Activated CD4-positive, CD25-positive, alpha-beta regulatory T cell (primary cell): ENCODE data around the gene RDH13.

Experiments used
- DNase-seq, 4 experiments: peaks; one replicate each; lab custom pipeline; 2025; lab: John Stamatoyannopoulos, UW

RDH13 gene

DNA sequence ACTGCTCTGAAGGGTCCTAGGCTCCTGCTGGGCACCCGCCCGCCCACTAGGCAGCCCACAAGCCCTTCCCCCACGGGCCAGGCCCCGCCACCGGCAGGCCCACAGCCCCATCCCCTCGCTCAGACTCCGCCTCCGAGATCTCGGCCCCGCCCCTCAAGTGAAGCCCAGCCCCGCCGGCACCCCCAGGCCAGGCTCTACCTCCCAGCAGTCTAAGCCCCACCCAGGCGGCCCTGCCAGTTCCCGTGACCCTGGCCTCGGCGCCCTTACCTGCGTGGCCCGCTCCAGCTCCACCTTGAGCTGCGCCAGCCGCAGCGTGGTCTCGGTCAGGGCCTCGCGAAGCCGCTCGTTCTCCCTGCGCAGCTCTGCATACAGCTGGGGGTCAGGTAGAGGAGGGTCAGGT lies 29.0 kb upstream of the RDH13 start:
- no peak for DNase-seq

DNA sequence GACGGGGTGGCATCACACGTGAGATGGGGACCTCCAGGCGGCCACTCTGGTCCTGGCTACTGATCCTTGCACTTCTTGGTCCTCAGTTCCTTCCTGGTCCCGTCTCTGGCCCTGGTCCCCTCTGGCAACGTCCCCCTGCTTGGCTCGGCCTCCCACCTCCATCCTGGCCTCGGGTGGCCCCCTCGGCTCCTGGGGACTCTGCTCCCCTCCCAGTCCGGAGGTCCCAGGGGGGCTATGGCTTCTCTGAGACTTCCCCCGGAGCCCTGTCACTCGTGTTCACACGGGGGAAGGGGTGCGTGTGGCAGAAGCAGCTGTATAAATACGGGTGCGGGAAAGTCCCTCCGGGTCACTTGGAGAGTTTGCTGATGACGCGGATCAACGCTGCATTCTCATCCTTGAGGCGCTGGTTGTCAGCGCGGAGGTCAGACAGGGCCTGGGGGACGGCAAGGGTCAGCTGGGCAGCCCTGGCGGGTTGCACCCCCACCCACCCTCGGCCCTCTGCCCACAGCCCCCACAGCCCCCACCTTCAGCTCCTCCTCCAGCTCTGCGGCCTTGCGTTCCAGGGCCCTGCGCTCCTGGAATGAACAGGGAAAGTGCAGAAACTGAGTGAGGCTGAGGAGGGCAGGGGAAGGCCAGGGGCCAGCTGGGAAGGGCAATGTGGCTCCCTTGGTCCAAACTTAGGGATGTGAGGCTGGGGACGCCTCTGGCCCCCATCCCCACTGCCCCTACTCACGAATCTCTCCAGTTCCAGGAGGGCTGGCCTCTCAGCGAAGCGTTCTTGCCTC lies 28.4 kb upstream of the RDH13 start:
- no peak for DNase-seq

DNA sequence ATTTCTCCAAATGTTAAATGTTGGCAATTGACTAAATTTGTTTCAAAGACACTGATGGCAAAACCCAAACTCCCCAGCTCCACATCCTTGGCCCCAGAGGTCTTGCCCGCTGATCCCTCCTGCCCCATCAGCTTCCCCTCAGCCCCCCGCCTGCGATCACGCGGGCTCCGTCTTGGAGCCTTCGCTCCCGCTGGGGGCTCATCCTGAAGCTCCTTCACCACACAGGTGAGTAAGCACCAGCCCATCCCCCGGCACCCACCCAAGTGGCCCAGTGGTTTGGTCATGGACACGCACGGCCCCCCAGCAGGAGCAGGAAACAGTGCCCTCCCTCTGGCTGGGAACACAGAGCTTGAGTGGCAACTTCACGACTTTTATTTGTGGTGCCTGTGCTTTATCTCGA lies 27.6 kb upstream of the RDH13 start:
- DNase-seq = no peak

DNA sequence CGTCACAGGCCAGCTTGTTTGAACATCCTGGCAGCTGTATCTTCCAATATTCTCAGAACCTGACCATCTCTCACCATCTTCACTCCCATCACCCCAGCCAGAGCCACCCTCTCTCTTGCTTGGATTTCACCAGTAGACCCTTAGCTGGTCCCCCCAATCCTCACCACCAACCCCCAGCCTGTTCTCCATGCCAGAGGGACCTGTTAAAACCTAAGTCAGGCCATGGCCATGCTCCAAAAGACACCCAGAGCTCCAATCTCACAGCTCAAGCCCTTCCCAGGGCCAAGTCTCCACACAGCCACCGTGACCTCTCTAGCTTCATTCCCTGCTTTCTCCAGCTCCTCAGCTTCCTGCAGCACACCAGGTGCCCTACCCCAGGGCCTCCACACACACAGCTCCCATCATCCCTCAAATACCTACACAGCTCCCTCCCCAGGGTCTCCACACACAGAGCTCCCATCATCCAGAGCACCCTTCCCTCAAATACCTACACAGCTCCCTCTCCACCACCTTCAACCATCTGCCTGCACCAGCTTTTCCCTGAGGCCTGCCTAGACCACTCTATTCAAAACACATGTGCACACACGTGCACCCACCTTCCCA lies 26.5 kb upstream of the RDH13 start:
- DNase-seq = no peak

DNA sequence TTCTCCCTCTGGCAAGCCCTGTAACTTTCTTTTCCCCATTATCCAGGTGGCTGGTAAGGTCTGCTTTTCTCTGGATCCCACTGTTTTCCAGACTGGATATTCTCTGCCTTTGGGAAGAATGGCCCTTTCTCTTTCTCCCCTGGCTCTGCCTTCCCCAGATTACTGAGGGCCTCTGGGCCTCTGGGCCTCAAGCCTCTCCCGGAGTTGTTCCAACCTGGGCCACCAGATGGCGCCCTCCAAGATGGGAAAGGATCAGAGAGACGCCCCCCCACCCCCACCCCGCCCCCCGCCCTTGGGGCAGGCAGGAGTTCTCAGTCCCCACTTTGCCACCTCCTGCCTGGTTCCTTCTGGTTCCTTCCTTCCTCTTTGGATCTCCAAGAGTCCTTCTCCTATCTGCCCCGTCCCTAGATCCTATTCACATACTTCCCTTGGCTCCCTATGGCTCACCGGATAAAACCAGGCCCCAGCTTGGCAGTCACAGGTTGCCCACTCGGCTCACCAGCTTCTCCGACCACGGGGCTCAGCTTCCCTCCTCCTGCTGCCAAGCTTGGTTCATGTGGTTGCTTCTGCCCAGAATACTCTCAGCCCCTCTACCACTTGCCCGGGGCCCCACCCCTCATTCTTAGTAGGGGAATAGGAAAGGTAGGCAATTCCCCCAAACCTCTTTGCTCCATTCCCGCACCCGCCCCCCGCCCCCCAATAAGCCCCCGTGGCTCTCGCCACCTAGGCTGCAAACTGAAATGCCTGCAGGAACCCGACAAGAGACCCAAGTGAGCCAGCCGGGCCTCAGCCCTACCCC lies 25.8 kb upstream of the RDH13 start:
- peak; percentile 43 to 92 (median 66) for DNase-seq

DNA sequence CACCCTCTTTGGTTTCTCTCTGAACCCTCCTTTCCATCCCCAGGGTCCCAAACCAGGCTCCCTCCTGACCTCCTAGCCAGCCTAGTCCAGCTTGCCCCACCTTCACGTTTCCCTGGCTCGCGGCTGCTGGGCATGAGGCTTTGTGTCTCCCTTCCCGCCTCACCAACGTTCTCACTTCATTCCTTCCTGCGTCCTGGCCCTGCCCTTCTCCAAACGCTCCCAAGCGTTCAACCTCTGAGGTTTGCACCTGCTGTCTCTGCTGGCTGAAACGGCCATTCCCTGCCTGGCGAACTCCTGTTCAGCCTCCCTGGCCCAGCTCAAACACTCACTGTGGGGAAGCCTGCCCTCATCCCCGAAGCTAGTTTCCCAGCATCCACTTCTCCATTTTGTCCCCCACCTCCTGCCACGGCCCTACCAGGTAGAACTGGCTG lies 25.1 kb upstream of the RDH13 start:
- DNase-seq = no peak

DNA sequence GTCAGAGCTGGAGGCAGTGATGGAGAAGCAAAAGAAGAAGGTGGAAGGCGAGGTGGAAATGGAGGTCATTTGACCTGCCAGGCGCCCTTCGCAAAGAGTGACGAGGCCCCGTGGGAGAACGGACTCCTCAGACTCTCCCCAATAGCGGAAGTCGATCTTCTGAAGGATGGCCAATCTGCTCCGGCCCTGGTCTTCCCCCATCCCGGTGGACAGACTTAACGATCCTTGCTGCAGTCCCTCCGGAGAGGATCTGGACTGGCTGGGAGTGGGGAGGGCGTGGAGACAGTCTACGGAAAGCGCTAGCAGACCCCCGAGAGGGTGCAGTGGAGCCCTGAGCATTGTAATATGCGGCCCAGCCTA lies 24.6 kb upstream of the RDH13 start:
- DNase-seq = no peak

DNA sequence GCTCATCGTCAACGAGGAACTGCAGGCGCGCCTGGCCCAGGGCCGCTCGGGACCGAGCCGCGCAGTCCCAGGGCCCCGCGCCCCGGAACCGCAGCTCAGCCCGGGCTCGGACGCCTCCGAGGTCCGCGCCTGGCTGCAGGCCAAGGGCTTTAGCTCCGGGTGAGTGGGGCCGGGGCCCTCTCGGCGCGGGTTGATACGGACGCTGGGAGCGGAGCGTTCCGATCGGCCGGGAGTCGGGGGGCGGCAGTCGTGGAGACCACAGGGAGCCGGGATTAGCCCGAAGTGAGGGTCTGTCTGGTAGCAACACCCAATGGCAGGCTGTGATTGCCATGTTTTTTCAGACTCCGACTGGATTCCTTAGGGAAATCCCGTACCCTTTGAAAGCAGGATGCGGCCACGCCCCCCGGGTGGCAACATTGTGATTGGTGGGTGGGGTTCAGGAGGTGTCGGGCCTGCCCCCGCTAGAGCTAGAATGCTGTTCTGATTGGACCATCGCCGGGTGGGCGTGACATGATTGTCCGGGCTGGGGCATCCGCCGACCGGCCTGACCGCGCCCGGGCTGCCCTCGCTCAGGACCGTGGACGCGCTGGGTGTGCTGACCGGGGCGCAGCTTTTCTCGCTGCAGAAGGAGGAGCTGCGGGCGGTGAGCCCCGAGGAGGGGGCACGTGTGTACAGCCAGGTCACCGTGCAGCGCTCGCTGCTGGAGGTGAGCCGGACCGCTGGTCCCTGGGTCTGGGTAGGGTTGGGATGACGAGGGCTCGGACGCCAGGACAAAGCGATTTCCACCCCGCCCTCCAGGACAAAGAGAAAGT lies 24.0 kb upstream of the RDH13 start:
- peak in 1 of 4 experiments; percentile 29 for DNase-seq

DNA sequence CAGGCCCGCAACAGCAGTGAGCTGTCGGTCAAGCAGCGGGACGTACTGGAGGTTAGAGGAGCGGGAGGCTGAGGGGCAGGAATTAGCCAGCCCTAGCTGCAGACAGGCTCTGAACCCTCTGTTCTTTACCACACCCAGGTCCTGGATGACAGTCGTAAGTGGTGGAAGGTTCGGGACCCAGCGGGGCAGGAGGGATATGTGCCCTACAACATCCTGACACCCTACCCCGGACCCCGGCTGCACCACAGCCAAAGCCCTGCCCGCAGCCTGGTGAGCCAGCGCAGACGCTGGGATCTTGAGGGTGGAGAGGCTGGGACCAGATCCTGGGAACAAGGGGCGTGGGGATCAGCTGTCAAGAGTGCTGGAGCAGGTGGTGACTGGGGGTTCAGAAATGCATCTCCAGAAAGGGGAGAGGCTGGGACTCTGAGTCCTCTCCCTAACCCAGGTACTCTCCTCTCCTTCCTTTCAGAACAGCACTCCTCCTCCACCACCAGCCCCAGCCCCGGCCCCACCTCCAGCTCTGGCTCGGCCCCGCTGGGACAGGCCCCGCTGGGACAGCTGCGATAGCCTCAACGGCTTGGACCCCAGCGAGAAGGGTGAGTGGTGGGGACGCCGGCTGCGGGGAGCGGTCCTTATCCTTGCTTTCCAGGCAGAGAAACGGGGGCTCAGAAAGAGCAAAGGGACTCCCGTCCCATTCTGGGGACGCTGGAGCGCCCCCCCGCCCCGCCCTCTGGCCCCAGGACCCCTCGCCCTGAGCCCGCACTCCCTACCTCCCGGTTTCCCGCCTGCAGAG lies 23.2 kb upstream of the RDH13 start:
- DNase-seq = no peak

DNA sequence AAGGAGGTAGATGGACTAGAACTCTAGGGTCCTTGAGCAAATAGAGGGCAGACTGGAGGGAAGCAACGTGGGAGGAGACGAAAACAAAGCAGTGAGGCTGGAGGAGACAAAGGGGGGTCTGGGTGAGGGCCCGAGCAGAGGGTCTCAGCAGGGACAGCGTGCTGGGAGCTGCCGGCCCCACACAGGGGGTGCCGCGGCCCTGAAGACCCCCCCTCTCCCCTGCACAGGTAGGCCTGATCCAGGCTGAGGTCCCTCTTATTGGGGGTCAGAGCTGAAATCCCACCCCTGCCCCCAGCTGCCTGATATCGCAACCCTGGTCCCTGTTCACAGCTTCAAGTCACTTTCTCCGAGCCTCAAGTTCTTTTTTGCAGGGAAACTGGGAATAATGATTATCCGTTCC lies 21.5 kb upstream of the RDH13 start:
- DNase-seq = no peak

DNA sequence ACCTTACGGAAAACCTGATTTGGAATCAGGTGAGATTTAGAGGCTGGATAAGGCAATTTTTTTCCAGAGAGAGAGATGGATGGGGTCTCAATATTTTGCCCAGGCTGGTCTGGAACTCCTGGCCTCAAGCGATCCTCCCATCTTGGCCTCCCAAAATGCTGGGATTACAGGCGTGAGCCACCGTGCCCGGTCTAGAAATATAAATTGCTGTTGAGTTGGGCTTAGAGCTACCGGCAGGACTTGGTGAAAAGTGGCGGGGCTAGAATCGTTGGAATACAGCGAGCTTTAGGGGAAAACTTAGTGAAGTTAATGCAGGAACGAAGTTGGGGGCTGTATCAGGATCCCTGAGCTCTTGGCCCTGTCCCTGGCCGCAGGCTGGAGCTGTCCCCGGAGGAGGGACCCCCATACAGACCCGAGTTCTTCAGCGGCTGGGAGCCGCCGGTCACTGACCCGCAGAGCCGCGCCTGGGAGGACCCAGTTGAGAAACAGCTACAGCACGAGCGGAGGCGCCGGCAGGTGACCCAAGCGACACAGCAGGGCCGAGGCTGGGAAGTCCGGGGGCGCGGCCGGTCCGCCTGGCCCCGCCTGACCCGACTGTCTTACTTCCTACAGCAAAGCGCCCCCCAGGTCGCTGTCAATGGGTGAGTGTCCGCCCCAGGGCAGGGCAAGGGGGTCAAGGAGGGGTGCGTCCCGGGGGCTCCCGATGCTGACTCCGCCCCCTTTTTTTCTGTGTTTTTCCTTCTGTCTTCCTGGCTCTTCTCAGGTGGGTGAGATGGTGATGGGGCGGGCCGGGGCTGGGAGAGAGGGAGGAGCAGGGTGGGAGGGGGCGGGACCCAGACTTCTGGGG lies 20.3 kb upstream of the RDH13 start:
- no peak for DNase-seq

DNA sequence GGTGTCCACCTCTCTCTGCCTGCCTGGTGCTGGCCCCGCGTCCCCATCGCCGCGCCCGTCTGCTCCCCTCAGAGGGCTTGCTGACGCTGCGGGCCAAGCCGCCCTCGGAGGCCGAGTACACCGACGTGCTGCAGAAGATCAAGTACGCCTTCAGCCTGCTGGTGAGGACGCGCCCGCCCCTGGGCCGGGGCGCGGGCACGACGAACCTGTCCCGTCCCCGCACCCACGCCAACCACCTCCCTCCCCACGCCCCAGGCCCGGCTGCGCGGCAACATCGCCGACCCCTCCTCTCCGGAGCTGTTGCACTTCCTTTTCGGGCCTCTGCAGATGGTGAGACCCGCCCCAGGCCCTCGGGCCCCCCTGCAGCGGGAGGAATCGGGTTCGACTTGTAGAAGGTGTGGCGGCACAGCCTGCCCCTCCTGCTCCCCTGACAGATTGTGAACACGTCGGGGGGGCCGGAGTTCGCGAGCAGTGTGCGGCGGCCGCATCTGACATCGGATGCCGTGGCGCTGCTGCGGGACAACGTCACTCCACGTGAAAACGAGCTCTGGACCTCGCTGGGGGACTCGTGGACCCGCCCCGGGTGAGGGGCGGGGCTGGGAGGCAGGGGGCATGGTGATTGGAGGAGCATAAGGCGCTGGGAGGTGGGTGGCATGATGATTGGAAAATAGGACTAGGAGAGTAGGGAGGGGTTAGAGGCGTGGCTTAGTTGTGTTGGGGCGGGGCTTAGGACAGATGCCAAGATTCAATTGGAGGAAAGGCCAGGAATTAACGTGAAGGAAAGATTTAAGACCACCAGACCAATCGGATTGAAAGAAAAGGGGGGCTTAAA lies 19.3 kb upstream of the RDH13 start:
- DNase-seq = peak in 1 of 4 experiments; percentile 15

DNA sequence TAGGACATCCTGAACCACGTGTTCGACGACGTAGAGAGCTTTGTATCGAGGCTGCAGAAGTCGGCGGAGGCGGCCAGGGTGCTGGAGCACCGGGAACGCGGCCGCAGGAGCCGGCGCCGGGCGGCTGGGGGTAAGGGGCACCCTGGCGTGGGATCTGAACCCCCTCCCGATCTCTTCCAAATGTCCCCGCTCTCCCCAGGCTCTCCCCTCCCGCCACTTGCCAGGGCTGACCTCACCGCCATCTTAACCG lies 18.7 kb upstream of the RDH13 start:
- no peak for DNase-seq

DNA sequence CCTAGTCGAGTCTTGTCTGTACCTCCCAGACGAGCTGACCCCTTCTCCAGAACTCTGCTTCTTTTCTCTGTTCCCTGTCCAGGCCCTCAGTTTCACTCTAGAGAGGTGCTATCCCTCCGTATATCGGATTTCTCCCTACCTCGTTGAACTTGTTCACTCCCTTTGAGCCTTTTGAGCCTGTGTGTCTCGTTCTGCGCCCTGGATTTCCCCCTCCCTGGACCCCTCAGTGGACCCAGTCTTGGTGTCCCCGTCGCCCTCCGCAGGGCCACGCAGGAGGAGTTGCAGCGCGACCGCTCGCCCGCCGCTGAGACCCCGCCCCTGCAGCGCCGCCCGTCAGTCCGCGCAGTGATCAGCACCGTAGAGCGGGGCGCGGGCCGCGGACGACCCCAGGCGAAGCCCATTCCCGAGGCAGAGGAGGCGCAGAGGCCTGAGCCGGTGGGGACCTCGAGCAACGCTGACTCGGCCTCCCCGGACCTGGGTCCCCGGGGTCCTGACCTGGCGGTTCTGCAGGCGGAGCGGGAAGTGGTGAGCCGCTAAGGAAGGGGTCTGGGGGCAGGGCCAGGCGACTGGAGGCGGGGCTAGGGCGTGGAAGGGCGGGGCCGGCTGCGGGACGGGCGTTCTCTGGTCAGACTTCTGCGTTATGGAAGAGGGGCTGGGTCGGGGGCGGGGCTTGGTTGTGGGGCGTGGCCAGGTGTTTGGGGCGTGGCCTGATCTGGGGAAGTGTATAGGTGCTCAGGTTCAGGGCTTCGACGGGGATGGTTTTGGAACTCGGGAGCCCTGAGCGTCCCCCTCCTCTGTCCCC lies 18.2 kb upstream of the RDH13 start:
- DNase-seq = peak; percentile 65 to 79 (median 70)

DNA sequence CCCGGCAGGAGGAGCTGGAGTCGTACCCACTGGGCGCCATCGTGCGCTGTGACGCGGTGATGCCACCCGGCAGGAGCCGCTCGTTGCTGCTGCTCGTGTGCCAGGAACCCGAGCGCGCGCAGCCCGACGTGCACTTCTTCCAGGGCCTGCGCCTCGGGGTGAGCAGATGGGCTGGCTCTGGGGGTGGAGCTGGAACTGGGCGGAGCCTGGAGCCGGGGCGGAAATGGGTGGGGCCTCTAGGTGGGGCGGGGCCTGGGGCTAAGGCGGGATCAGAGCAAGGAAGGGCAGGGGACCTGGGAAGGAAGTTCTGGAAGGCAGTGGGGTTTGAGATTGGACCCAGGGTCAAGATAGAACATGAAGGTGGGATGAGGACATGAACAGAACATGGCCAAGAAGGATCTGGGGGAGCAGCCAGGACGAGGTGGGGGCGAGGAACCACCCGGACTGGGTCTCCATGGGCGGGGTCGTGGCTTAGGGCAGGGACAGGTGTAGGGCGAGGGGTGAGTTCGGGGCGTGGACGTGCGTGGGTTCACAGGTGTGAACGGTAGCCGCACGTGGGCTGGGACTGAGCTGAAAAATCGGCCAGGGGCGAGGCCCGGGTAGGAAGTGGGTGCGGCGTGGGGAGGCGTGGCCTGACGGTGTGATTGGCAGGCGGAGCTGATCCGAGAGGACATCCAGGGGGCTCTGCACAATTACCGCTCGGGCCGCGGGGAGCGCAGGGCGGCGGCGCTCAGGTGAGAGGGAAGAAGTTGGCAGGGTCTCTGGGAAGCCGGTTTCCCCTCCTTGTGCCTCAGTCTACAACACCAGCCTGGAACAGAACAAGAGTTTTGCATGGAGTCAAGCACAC lies 17.4 kb upstream of the RDH13 start:
- peak; percentile 23 to 41 (median 34) for DNase-seq

DNA sequence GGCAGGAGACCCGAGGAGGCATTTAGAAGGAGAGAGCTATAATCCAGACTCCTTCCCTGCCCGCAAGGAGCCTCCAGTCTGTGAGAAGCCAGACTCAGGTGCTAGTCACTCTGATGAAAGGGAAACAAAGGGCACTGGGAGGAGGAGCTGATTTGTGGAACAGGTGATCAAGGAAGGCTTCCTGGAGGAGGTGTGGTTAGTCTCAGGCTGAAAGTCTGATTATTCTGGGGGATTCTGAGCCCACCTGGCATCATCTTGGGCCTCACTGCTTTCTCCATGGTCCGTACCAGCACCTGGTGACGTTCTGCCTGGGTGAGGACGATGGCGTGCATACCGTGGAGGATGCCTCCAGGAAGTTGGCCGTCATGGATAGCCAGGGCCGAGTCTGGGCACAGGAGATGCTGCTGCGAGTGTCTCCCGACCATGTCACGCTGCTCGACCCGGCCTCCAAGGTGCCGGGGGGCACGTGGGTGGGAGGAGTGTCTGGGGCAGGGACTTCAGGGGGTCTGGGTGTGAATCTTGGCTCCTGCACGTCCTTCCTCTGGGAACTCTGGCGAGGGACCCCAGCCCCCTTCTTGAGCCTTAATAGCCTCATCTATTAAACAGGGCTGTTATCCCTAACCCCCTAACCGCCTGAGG lies 16.6 kb upstream of the RDH13 start:
- DNase-seq = no peak

DNA sequence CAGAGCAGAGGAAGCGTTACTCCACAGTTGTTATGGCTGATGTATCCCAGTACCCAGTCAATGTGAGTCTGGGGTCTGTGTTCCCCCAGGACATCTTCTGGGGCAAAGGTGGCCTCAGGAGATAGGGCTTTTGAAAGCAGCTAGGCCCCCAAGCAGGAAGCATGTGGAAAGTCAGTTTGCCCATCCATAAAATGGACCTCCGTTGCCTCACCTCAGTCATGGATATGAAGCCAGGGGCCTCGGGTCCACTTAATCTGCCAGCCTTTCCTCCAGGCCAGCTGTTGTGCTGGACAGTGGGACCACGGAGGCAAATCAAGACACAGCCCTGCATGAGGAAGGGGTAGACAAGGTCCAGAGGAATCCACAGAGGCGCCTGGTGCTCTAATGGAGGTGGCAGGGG lies 16.0 kb upstream of the RDH13 start:
- no peak for DNase-seq

DNA sequence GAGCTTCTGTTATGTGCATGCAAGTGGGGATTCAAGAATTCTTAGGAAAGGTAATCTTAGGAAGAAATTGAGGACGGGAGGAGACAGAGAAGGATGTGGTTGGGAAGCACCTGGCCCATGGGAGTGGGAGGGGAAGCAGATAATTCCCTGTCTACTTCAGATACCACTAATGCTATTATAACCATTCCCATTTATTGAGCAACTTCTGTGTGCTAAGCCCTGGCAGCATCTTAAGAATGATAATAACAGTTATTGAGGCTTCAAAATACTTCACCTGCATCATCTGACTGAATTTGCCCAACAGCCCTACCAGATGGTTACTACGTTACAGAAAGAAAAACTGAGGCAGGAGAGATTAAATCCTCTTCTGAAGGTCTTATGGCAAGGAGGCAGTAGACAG lies 14.2 kb upstream of the RDH13 start:
- no peak for DNase-seq
